ENCODE data around the gene FLT4. TPM values are rescaled to one million over a fixed set of nuclear protein-coding genes. Genes with fewer than 3 reads are reported as not detected.
"Not testable (repeated sequence)": the region's sequence is repeated elsewhere in the genome, so short reads cannot be mapped to it uniquely, and the experiment has no call there.

FLT4 gene
- 10 to 100 TPM in 2 of 10 donors, 1 to 10 TPM in 8; 5.6 to 11.7 (median 8.1) TPM for polyA plus RNA-seq (ENCODE audit: insufficient read length in 10 of 10)
- long read RNA-seq, donor 1: 0 reads
- long read RNA-seq, donor 2: 0 reads
- long read RNA-seq, donor 3: 0 reads
- long read RNA-seq, donor 4, full-length matches to known transcripts: 1 of 1 reads
- long read RNA-seq, donor 4, partial matches to known transcripts: 0 of 1 reads
- long read RNA-seq, donor 4, other reads (novel, unspliced or antisense): 0 of 1 reads
- long read RNA-seq, donor 5: 0 reads
- long read RNA-seq, donor 6: 0 reads
- long read RNA-seq, donor 7: 0 reads
- long read RNA-seq, donor 8: 0 reads
- long read RNA-seq, donor 9, partial matches to known transcripts: 0 of 1 reads
- long read RNA-seq, donor 9, other reads (novel, unspliced or antisense): 0 of 1 reads

DNA sequence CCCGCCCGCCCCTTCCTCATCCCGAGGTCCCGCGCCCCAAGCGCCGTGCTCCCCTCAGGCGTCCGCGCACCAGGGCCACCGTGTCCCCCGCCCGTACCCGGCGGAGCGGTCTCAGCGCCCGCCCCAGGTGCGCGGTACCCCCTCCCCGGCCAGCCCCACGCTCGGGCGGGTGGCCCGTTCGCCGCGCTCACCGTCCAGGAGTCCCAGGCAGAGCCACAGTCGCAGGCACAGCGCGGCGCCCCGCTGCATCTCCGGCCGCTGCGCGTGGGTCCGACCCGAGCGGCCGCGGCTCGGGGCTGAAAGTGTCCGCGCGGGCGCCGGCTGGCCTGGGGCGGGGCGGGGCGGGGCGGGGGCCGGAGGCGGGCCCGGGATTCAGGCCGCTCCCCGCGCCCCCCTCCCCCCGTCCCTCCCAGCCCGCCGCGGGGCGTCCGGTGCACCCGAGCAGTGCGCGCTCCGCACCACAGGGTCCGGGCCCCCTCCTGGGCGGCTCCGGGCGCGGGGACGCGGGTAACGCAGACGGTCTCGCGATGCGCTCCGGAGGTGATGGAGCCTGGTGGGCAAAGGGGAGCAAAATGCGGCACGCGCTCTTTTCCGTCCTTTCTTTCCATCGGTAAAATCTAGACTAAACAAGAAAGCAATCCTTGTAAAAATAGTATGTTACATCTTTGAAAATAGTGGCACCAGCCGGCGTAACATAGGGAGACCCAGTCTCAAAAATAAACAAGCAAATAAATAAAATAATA lies at the start of gene FLT4:
TSS of gene FLT4 (minus strand) at position 304 of the 743 bp plus-strand sequence. CDS start at position 249, 55 bp downstream.
- no peak for DNase-seq

DNA sequence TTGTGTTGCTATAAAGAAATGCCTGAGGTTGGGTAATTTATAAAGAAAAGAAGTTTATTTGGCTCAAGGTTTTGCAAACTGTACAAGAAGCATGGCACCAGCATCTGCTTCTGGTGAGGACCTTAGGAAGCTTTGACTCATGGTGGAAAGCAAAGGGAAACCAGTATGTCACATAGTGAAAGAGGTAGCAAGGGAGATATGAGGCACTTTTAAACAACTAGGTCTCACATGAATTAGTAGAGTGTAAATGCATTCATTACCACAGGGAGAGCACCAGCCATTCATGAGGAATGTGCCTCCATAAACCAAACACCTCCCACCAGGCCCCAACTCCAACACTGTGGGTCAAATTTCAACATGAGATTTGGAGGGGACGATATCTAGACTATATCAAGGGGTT lies 49.6 kb upstream of the FLT4 start:
- DNase-seq: no peak

DNA sequence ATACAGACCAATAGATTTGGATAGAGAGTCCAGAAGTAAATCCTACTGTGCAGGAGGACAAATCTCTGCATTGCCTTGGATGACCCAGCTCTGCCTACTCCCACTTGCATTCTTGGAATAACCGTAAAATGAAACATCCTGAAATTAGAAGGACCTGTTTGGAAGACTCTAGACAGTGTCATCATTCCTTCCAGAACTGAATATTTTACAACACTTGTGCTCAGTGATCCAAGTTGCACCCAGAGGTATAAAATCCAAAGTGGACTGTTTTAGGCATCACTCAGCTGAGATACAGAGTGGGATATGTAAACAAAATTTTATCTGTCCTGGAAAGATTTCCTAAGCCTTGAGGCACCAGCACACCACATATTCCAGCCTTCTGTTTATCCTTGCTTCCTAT lies 46.7 kb upstream of the FLT4 start:
- DNase-seq: no peak

DNA sequence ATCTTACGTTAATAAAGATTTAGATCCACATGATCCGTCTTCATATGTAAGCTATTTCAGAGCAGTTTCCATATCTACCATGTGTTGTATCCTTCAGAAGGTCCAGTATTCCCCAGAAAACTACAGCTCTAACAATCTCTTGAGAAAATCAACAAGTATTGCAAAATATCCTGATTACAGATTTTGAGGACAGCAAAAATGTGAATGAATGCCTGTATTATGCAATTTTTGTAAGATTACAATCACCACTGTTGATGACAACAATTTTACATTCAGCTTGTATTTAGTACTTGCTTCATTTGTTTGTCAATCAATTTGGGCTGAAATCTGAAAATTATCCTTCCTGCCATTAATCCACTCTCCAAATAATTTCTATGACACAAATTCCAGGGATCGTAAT lies 43.0 kb upstream of the FLT4 start:
- no peak for DNase-seq

DNA sequence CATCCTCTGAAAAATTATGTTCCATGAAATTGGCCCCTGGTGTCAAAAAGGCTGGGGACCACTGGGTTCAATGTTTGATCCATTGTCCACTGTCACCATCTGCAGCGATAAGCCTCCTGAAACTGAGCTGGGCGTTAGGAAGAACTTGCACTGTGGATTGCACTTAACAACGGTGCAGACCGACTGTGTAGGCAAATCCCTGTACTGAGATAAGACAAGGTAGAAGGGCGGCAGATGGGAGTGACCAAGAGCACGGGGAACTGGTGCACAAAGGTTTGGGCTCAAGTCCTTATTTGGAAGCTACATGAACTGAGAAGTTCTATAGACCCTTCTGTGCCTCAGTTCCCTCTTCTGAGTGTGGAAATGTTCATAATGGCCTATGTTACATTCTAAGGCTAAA lies 41.6 kb upstream of the FLT4 start:
- no peak for DNase-seq

DNA sequence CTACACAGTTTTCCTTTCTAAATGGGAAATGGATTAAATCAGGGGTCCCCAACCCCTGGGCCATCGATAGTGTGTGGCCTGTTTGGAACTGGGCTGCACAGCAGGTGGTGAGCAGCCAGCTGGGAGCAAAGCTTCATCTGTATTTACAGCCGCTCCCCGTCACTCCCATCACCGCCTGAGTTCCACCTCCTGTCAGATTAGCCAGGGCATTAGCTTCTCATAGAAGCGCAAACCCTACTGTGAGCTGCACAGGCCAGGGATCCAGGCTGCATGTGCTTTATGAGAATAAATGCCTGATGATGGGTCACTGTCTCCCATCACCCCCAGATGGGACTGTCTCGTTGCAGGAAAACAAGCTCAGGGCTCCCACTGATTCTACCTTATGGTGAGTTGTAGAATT lies 41.2 kb upstream of the FLT4 start:
- no peak for DNase-seq

DNA sequence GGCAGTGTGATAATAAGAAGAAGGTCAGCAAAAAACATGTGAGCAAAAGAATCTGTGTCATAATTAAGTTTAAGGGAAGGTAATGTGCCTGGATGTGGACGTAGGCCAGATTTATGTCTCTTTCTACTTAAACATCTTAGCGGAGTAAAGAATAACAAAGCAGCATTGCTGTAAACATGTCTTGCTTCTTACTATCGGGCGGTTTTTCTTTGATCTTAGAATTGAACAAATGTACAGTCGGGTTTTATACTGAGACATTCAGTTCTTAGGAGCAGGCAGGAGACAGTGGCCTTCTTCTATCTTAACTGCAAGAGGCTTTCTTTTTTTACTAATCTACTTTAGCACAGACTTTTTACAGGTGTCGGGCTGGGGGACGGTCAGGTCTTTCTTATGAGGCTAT lies 40.4 kb upstream of the FLT4 start:
- DNase-seq: no peak

DNA sequence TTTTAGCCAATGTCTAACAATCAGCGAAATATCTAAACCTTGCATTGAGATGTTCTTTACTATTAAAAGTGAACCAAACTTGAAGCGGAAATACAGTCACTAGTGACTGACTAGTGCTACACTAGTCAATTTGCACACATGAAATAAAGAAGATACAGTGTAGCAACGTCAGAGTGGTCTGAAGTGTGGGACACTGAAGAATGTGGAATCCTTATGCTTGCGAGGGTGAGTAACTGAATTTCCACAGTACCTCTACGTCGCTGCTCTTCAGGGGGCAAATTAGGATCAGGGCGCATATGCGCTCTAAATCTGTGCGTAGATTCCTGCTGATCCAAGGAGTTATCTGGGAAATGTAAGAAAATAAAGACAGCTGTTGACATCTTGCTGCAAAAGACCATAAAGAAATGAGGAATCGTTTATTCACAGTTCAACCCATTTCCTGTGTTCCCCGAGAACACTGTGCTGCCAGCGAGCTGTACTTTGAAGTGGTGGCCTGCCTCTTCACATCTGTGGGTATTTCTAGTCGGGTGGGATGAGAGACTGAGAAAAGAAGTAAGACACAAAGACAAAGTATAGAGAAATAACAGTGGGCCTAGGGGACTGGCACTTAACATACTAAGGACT lies 39.8 kb upstream of the FLT4 start:
- DNase-seq: no peak

DNA sequence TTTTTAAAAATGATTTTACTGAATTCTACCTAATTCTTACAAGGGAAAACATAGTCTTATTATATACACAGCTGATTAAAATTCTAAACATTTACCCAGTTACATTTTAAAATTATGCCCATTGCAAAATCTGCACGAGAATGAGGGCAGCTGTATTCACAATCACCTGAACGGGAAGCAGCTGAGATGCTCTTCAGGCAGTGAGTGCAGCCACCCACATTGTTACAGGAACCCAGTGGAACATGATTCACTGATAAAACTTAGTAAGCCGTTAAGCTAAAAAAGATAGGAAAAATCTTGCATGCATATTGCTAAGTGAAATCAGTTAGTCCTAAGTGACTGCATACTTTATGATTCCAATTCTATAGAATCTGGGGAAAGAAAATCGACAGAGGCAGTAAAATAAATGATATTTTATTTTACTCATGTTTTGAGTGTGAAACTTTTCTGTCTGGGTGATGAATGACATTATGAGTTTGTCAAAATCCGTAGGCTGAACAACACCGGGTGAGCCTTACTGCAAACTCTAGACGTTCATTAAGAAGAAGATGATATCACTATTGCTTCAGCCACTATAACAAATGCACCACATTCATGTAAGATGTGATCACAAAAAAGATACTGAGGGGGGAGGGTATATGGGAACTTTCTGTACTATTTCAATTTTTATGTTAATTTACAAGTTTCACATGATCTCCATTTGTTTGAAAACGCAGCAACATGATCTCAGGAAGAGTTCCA lies 39.1 kb upstream of the FLT4 start:
- DNase-seq: no peak

DNA sequence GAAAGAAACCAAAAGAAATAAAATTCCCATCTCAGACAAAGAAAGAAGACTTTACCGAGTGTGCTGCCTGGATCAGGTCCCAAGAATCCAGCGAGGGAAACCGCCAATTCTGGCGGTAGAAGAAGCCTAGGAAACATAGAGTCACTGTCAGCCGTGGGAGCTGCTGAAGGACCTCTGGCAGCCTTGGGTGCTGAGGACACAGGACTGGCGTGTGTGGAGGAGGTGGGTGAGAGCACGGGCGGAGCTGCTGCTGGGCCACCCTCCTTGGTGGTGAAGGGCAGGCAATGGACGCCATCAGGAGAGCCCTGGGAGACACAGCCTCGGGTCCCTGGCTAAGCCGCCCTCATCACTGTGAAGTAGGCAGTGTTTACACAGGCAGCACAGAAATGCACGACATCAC lies 37.4 kb upstream of the FLT4 start:
- DNase-seq: not testable (repeated sequence)

DNA sequence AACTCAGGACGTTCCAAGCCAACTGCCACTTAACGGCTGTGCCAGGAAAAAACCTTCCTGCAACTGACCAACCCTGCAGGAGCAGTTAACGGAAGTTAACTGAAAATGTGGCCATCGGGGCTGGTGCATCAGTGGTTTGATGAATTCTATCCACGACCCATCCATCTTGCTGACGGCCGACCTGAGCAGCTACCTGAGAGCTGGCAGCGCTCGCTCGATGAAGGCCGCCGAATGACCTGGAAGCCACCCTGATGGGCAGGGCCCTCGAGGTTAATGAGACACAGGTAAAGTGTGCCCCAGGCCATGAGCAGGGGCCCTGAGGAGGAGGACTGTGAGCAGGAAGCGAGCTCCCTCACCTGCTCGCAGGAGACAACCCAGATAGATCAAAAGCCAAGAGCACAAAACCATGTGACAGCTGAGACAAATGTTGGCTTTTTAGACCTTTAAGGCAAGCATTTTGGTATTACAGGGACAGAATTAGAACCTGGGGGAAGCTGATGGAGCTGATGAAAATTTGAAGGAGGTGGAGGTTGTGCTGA lies 35.3 kb upstream of the FLT4 start:
- no peak for DNase-seq

DNA sequence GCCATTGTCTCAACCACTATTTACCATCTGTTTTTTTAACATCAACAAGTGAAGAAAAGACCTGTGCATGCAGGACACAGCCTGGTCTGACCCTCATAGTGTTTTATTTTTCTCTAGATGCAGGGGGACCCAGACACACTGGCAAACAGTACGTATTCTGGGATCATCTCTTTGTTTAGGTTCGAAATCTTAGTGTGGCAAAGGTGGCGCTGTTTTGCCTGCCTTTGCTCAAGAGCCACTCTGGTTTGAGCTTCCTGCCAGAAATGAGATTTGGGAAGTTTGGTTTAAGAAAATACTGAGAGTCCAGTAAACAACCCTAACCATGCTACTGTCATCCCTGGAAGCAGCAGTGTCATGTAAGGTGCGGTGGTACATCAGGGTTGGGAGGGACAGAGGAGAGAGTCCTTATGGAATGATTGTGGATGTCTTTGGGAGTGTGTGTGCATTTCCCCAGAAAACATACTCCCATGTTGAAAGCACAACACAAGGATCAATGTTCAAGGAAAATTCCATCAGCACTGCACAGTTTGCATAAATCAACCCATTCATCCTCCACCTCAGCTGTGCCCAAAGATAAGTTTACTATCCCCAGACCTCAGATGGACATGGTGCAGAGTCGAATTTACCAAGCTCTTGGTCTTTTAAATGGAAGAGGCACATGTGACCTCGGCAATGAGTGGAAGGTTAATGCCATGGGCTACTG lies 34.0 kb upstream of the FLT4 start:
- no peak for DNase-seq

DNA sequence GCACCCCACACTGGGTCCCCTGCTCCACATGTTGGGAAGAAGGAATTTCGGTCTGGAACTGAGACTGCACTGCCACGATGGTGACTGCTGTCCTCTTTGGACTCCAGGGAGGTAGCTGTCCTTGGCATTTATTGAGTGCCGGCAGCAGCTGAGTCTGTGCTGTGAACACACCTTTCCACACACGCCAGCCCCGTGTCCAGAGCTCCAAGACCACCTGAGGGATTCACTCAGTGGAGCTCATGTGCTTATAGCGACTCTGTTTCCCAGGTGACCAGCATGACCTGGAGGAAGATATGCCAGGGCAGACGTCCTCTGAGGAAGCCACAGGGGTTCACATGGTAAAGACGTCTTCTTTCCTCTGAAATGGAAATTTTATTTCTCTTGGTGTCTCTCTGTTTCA lies 33.2 kb upstream of the FLT4 start:
- DNase-seq: no peak

DNA sequence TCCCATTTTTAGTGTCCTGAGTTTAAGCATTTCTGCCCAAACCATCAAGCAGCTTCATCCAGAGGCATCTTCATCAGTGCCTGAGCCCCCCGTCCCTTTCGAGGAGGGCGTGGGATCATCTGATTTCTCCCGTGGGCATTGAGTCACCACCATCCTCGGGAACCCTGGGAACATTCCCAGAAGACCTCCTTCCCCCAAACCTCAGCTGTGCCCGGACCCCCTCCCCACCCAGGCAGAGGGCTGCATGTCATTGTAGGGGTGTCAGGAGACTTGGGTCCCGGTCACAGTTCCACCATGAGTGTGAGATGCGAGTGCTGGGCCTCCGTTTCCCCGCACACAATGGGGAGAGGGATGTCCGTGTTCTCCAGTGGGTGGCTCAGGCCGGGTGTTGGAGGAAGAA lies 32.6 kb upstream of the FLT4 start:
- not testable (repeated sequence) for DNase-seq

DNA sequence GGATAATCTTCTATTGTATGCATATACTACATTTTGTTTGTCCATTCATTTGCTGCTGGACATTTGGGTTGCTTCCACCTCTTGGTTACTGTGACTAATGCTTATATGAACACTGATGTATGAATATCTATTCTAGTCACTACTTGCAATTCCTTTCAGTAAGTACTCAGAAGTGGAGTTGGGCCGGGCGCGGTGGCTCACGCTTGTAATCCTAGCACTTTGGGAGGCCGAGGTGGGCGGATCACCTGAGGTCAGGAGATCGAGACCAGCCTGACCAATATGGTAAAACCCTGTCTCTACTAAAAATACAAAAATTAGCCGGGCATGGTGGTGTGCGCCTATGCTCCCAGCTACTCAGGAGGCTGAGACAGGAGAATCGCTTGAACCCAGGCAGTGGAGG lies 28.9 kb upstream of the FLT4 start:
- not testable (repeated sequence) for DNase-seq

DNA sequence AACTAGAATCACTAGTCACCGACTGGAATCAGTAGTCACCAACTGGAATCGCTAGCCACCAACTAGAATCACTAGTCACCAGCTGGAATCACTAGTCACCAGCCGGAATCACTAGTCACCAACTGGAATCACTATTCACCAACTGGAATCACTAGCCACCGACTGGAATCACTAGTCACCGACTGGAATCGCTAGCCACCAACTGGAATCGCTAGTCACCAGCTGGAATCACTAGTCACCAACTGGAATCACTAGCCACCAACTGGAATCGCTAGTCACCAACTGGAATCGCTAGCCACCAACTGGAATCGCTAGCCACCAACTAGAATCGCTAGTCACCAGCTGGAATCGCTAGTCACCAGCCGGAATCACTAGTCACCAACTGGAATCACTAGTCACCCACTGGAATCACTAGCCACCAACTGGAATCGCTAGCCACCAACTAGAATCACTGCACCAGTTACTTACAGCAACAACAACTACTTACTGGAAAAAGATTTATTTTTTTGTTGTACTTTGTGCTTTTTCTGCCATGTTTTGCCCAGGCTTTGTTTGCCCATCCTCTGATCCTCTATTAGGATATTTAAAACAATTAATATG lies 25.7 kb upstream of the FLT4 start:
- no peak for DNase-seq

DNA sequence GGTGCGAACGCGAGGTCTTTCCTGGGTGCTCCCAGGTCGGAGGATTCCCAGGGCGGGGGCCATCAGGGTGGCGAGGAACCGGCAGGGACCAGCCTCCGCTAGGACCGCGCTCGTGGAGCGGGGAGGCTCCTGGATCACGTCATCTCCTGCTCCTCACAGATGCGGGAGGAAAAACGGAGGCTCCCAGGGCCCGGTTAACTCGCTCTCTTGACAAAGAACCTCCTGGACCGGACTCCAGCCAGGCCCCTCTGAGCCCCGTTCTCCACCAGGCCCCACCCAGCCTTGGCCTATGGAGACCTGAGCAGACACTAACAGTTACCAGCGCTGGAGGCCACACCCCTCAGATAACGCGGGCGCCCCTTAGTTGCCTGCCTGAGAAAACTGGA lies 24.7 kb upstream of the FLT4 start:
- not testable (repeated sequence) for DNase-seq

DNA sequence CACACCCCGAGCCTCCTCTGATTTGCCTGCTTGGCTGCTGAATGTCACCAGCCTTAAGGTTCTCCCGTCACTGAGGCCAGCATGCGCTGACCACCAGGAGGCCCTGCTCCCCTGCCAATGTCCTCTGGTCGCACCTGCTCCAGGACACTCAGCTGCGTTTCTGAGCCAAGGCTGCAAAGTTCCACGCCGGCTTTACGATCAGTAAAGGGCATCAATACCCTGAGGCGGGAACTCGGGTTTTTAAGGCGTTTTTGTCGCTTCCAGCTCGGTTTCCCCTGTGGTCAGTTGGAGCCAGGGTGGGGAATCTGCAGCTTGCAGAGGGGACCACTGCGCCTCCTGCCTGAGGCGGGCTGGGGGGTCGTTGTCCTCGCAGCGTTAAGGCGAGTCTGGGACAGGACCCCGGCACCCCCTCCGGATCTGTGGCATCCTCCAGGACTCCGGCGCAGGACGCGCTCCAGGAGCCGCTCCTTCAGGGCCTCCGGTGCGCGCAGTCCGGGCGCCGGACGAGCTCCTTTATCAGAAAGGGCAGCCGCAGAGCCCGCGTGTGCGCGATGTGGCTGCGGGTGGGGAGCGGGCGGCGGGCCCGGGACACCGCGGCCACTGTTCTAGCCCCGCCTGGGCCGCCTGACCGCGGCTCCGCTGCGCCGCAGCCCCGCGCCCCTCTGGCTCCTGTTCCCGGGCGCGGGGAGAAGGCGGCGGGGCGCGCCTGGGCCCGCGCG lies 24.1 kb upstream of the FLT4 start:
- peak in 1 of 3 donors; percentile 10 for DNase-seq

DNA sequence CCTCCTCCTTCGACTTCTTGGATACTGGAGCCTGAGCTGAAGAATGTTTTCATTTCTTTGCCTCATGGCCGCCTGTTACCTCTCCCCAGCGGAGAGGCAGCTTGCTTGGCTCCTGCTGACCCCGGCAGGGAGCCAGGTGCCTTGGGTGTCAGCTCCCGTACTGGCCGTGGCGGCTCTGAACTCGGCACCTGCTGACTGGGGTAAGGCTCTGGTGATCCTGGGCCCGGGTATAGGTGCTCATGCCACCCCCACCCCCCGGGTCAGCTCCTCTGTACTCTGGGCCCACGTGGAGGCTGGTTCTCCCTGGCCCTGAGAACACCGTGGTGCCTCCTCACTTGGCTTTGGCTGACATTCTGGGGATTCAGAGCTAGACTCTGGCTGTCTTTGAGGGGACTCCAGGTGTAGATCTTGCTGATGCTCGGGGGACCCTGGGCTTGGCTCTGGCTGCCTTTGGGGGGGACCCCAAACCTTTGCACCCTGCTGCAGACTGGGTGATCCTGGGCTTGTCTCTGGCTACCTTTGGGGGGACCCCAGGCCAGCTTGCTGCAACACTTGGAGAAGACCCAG lies 22.6 kb upstream of the FLT4 start:
- DNase-seq: not testable (repeated sequence)

Measured in muscle of back (tissue), 13 donors.